Lower leg skin (tissue), 4 donors: ENCODE data around the gene SOCS7. TPM values are rescaled to one million over a fixed set of nuclear protein-coding genes. Genes with fewer than 3 reads are reported as not detected.

ENCODE experiments used
- DNase-seq, 2 donors: peaks; one replicate each; pipeline ENCODE4 v3.0.0-alpha.2; 2019; ENCODE audit warnings: low spot score in 2 of 2
- H3K4me3 ChIP-seq: fragments of 200-600 bp; sonication (generic); 2 replicates; pipeline ENCODE4 v1.5.1; 2017; ENCODE audit warnings: mild to moderate bottlenecking, low read depth; ENCODE audit not compliant: poor library complexity, severe bottlenecking
- POLR2A ChIP-seq, 2 donors: fragments of 450-650 bp; IDR thresholded peaks; one replicate each; pipeline ENCODE4 v1.6.1; 2016 to 2017; ENCODE audit warnings: antibody characterized with exemption in 2 of 2, mild to moderate bottlenecking in 1 of 2, moderate library complexity in 1 of 2
- WGBS, 2 donors: methylation state at CpG; one replicate each; pipeline ENCODE4 v1.1.5; 2018; 5-methylcytosine and 5-hydroxymethylcytosine counted together
- intact Hi-C: fragments of 100-400 bp; cut with DNase I; formaldehyde crosslinking; loops from one replicate; pipeline ENCODE4 v1.15.0; 2023; ENCODE audit warnings: low total_unique reads
- total RNA-seq, 4 donors: library from RNA; depleted of rRNA; stranded (reverse); fragments of >200 nt; gene quantifications; one replicate each; pipeline ENCODE4 v1.1.0, GENCODE V29; 2016
- TF ChIP-seq, protein P1 (sequence below), 3 donors: fragments of 450-650 bp; IDR thresholded peaks; one replicate each; pipeline ENCODE4 v1.5.1; 2016; ENCODE audit warnings: antibody characterized with exemption in 3 of 3, mild to moderate bottlenecking in 3 of 3, moderate library complexity in 2 of 3

SOCS7 gene
- total RNA-seq, 4 donors from 2014 or later: 14.5 to 19.9 (median 19.3) TPM

DNA sequence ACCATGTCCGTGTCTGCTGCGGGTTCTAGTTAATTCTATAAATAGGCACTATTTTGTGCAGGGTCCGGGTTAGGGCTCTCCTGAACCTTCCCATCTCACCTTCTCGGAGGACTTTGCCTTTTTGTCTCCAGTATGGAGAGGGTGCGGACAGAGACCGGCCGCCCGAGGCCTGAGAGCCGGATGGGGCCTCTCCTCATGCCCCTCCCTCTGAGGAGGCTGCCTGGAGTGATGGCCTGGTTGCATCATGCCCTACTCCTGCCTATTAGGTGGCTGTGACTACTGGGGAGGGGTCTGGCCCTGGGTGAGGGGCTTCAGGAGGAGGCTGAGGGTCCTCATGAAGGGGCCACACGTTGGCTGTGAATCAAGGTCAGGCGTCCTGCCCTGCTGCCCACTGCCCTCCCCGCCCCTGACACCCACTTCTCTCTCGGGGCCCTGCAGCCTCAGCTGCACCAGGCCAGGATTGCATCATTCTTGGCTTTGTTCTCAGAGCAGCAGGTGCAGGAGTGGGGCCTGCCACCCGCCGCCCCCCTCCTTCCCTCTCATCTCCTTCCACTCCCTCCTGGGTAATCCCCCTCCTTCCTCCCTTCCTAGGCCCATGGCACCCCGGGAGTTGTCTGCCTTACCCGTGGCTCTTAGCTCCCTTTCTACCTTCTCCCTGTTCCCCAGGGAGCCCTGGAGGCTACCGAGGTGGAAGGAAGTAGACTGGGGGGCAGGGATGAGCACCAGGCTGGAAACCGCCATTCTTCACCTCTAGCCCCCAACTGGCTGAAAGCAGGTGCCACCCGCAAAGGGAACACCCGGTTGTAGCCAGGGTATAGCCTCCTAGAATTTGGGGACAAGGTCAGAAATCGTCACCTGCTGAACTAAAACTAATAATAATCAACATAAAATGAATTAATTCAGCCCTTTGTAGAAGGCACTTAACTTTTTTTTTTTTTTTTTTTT is 63.9 kb downstream of the SOCS7 start:
- TF ChIP-seq, protein P1, sequence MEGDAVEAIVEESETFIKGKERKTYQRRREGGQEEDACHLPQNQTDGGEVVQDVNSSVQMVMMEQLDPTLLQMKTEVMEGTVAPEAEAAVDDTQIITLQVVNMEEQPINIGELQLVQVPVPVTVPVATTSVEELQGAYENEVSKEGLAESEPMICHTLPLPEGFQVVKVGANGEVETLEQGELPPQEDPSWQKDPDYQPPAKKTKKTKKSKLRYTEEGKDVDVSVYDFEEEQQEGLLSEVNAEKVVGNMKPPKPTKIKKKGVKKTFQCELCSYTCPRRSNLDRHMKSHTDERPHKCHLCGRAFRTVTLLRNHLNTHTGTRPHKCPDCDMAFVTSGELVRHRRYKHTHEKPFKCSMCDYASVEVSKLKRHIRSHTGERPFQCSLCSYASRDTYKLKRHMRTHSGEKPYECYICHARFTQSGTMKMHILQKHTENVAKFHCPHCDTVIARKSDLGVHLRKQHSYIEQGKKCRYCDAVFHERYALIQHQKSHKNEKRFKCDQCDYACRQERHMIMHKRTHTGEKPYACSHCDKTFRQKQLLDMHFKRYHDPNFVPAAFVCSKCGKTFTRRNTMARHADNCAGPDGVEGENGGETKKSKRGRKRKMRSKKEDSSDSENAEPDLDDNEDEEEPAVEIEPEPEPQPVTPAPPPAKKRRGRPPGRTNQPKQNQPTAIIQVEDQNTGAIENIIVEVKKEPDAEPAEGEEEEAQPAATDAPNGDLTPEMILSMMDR (IDR thresholded peaks at IDR 0.05): no peak
- TF ChIP-seq POLR2A (IDR thresholded peaks at IDR 0.05): no peak
- 29 to 35% methylated on average over 22 of the region's 22 CpGs for WGBS, 2 donors
- DNase-seq: no peak
- no peak overlapping the region for H3K4me3 ChIP-seq
- intact Hi-C loops: no loop called here

DNA sequence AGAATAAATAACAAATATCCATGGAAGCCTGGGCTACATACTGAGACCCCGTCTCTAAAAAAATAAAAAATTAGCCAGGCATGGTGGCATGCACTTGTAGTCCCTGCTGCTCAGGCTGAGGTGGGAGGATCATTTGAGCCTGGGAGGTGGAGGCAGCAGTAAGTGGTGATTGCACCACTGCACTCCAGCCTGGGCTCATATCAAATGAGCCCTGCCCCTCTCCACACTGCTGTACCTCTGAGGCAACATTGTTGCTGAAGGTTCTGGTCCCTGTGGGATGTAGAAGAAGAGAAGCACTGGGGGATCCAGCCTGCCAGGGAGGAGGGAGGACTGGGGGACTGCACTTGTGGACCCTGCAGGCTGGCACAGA is 65.2 kb downstream of the SOCS7 start:
- WGBS, 2 donors: 61 to 78% methylated on average over 1 of the region's 1 CpG
- no peak overlapping the region for H3K4me3 ChIP-seq
- no peak for TF ChIP-seq POLR2A (IDR thresholded peaks at IDR 0.05)
- TF ChIP-seq, protein P1 (IDR thresholded peaks at IDR 0.05): no peak
- intact Hi-C loops: no loop called here
- DNase-seq: no peak

DNA sequence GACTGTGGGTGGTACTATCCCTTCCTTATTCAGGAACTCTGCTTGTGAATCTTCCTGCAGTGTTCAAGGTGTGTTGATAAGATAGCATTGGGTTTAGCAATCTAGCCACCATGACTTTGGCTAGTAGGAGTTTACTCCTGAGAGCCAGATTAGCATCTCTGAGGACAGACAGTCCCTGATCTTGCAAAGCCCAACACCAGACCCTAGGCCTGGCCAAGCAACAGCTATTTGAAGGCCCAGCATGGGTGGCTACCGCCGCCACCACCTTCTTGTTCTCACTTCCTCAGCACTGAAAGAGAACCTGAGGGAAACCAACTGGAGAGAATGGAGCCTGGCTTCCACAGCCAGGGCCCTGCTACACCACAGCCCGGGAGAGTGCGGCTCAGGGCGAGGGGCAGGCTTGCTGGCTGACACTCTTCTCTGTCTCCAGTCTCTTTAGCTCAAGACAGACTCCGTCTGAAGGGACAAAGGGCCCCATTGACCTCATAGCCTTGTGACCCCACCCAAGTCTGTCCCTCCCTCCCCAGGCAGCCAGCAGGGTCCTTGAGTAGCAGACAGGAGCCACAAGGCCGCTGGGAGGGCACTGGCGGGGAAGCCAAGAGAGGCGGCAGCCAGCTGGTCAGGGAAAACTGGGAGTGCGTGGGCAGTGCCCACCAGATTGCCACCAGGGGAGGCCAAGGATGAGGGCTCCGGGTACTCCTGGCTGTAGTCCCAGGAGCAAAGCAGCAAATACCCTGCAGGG is 65.7 kb downstream of the SOCS7 start:
- no peak overlapping the region for H3K4me3 ChIP-seq
- WGBS, 2 donors: 78 to 79% methylated on average over 11 of the region's 11 CpGs
- intact Hi-C loops: no loop called here
- TF ChIP-seq, protein P1 (IDR thresholded peaks at IDR 0.05): no peak
- TF ChIP-seq POLR2A (IDR thresholded peaks at IDR 0.05): no peak
- DNase-seq: no peak

GRCh38 chr17:38418062-38418692 is 66.5 kb downstream of the SOCS7 start:
- no peak overlapping the region for H3K4me3 ChIP-seq
- 79 to 82% methylated on average over 7 of the region's 7 CpGs for WGBS, 2 donors
- intact Hi-C loops: no loop called here
- TF ChIP-seq POLR2A (IDR thresholded peaks at IDR 0.05): no peak
- TF ChIP-seq, protein P1 (IDR thresholded peaks at IDR 0.05): no peak
- no peak for DNase-seq

GRCh38 chr17:38418693-38419507 is 67.3 kb downstream of the SOCS7 start:
- intact Hi-C loops: no loop called here
- H3K4me3 ChIP-seq: no peak overlapping the region
- 6 to 9% methylated on average over 46 to 59 of the region's 78 CpGs for WGBS, 2 donors
- no peak for DNase-seq
- TF ChIP-seq, protein P1 (IDR thresholded peaks at IDR 0.05): no peak
- TF ChIP-seq POLR2A (IDR thresholded peaks at IDR 0.05): no peak
